ENCODE measurements around the gene THEMIS. TPM values are rescaled to one million over a fixed set of nuclear protein-coding genes. Genes with fewer than 3 reads are reported as not detected.
"Not testable (repeated sequence)": the region's sequence is repeated elsewhere in the genome, so short reads cannot be mapped to it uniquely, and the experiment has no call there.

The THEMIS gene
- total RNA-seq, 1 donor from 2014 or later, result 0.07 TPM

DNA sequence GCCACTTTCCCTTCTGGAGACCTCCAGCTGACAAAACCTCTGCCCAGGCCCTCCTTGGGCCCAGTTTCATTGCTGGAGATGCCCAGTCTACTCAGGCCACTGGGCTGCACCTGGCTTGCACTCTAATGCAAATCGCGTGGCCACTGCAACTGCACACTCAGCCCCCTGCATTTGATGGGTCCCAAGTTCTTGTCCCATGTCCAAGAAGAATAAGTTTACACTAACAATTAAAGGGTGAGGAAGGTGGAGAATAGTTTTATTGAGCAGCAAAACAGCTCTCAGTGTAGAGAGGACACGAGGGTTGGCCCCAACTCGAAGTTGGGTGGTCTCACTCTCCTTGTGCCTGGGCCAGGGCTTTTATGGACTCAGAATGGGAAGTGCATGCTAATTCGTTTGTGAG, 31.9 kb upstream of the THEMIS start:
- H3K9me3 Mint-ChIP-seq (ENCODE audit: unreplicated experiment), result peaks cover 7% of the 10 kb centered on the region
- no peak for FAIRE-seq
- H3K36me3 Mint-ChIP-seq (ENCODE audit: low read depth, unreplicated experiment), result no peaks in the 10 kb centered on the region
- H2AFZ ChIP-seq (ENCODE audit: low read depth, low read length), result no peak overlapping the region
- H3K27ac ChIP-seq (ENCODE audit: low read depth, low read length), result no peak overlapping the region
- H3K4me3 ChIP-seq (ENCODE audit: insufficient read depth, low read depth, low read length), result no peak overlapping the region
- no peaks in the 10 kb centered on the region for H3K27me3 Mint-ChIP-seq (ENCODE audit: low read depth, unreplicated experiment)
- no peaks in the 10 kb centered on the region for H4K20me1 ChIP-seq (ENCODE audit: insufficient read depth, low read length)
- no peak for DNase-seq (ENCODE audit: low read depth)
- no peaks in the 10 kb centered on the region for H3K36me3 ChIP-seq (ENCODE audit: insufficient read depth, low read length)
- H3K79me2 ChIP-seq (ENCODE audit: insufficient read depth, low read length), result no peaks in the 10 kb centered on the region
- H3K27me3 ChIP-seq (ENCODE audit: insufficient read depth, low read length), result no peaks in the 10 kb centered on the region
- H3K4me1 Mint-ChIP-seq (ENCODE audit: low read depth, unreplicated experiment), result no peaks in the 10 kb centered on the region
- TF ChIP-seq, protein P1, sequence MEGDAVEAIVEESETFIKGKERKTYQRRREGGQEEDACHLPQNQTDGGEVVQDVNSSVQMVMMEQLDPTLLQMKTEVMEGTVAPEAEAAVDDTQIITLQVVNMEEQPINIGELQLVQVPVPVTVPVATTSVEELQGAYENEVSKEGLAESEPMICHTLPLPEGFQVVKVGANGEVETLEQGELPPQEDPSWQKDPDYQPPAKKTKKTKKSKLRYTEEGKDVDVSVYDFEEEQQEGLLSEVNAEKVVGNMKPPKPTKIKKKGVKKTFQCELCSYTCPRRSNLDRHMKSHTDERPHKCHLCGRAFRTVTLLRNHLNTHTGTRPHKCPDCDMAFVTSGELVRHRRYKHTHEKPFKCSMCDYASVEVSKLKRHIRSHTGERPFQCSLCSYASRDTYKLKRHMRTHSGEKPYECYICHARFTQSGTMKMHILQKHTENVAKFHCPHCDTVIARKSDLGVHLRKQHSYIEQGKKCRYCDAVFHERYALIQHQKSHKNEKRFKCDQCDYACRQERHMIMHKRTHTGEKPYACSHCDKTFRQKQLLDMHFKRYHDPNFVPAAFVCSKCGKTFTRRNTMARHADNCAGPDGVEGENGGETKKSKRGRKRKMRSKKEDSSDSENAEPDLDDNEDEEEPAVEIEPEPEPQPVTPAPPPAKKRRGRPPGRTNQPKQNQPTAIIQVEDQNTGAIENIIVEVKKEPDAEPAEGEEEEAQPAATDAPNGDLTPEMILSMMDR (IDR thresholded peaks at IDR 0.05; ENCODE audit: insufficient read depth, low read depth, low read length), result no peak
- no peak for TF ChIP-seq EZH2 (IDR thresholded peaks at IDR 0.05; ENCODE audit: insufficient read depth, low read length)
- H3K4me1 ChIP-seq (ENCODE audit: insufficient read depth, low read length), result no peaks in the 10 kb centered on the region
- peaks cover 9% of the 10 kb centered on the region for H3K9me3 ChIP-seq (ENCODE audit: insufficient read depth, low read depth, low read length)
- H3K27ac Mint-ChIP-seq (ENCODE audit: unreplicated experiment), result no peak overlapping the region
- no peak overlapping the region for H3K9ac ChIP-seq (ENCODE audit: low read length)
- H3K4me2 ChIP-seq (ENCODE audit: low read length), result no peak overlapping the region
- no peak overlapping the region for H3K4me3 Mint-ChIP-seq (ENCODE audit: unreplicated experiment)

DNA sequence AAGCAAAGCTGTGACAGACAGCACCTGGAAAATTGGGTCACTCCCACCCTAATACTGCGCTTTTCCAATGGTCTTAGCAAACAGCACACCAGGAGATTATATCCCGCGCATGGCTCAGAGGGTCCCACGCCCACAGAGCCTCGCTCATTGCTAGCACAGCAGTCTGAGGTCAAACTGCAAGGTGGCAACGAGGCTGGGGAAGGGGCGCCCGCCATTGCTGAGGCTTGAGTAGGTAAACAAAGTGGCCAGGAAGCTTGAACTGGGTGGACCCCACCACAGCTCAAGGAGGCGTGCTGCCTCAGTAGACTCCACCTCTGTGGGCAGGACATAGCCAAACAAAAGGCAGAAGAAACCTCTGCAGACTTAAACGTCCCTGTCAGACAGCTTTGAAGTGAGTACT, 25.6 kb upstream of the THEMIS start:
- FAIRE-seq; H3K4me1 ChIP-seq (ENCODE audit: insufficient read depth, low read length); H3K9me3 Mint-ChIP-seq (ENCODE audit: unreplicated experiment); H3K9me3 ChIP-seq (ENCODE audit: insufficient read depth, low read depth, low read length); H3K27ac ChIP-seq (ENCODE audit: low read depth, low read length); H3K27ac Mint-ChIP-seq (ENCODE audit: unreplicated experiment); H2AFZ ChIP-seq (ENCODE audit: low read depth, low read length); H4K20me1 ChIP-seq (ENCODE audit: insufficient read depth, low read length); H3K79me2 ChIP-seq (ENCODE audit: insufficient read depth, low read length); H3K4me2 ChIP-seq (ENCODE audit: low read length); H3K4me3 ChIP-seq (ENCODE audit: insufficient read depth, low read depth, low read length); H3K4me3 Mint-ChIP-seq (ENCODE audit: unreplicated experiment); H3K4me1 Mint-ChIP-seq (ENCODE audit: low read depth, unreplicated experiment); H3K36me3 ChIP-seq (ENCODE audit: insufficient read depth, low read length); H3K27me3 ChIP-seq (ENCODE audit: insufficient read depth, low read length); H3K36me3 Mint-ChIP-seq (ENCODE audit: low read depth, unreplicated experiment); H3K9ac ChIP-seq (ENCODE audit: low read length); H3K27me3 Mint-ChIP-seq (ENCODE audit: low read depth, unreplicated experiment); DNase-seq (ENCODE audit: low read depth): not testable (repeated sequence)

DNA sequence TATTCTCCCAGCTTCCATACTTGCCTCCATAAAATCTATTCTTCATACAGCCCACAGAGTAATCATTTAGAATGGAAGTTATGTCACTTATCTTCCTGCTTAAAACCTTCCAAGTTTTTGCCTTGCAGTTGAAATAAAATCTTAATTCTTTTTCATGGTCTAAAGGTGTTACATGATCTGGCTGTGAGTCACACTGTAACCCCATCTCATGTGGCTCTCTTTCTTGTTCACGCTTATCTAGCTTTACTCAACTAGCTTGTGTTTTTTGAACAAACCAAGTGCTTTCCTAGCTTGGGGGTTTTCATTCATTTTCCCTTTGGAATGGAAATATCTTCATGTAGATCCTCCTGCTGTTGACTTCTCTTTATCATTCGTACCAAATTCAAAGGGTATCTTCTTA, 23.6 kb upstream of the THEMIS start:
- Histone ChIP-seq H3K27ac (ENCODE audit: low read depth, low read length) (no peak overlapping the region), H3K36me3 (ENCODE audit: insufficient read depth, low read length) (no peaks in the 10 kb centered on the region), H3K79me2 (ENCODE audit: insufficient read depth, low read length) (no peaks in the 10 kb centered on the region), H3K4me2 (ENCODE audit: low read length) (no peak overlapping the region), H3K4me3 (ENCODE audit: insufficient read depth, low read depth, low read length) (no peak overlapping the region), H2AFZ (ENCODE audit: low read depth, low read length) (no peak overlapping the region), H4K20me1 (ENCODE audit: insufficient read depth, low read length) (no peaks in the 10 kb centered on the region), H3K9me3 (ENCODE audit: insufficient read depth, low read depth, low read length) (no peaks in the 10 kb centered on the region), H3K4me1 (ENCODE audit: insufficient read depth, low read length) (no peaks in the 10 kb centered on the region), H3K9ac (ENCODE audit: low read length) (no peak overlapping the region), H3K27me3 (ENCODE audit: insufficient read depth, low read length) (no peaks in the 10 kb centered on the region)
- TF ChIP-seq, protein P1 (IDR thresholded peaks at IDR 0.05; ENCODE audit: insufficient read depth, low read depth, low read length), result no peak
- no peak for TF ChIP-seq EZH2 (IDR thresholded peaks at IDR 0.05; ENCODE audit: insufficient read depth, low read length)
- FAIRE-seq, result peak; percentile 66
- no peaks in the 10 kb centered on the region for H3K27me3 Mint-ChIP-seq (ENCODE audit: low read depth, unreplicated experiment)
- no peak overlapping the region for H3K4me3 Mint-ChIP-seq (ENCODE audit: unreplicated experiment)
- DNase-seq (ENCODE audit: low read depth), result peak; percentile 60
- H3K9me3 Mint-ChIP-seq (ENCODE audit: unreplicated experiment), result peaks cover 9% of the 10 kb centered on the region
- H3K4me1 Mint-ChIP-seq (ENCODE audit: low read depth, unreplicated experiment), result peaks cover 6% of the 10 kb centered on the region
- no peaks in the 10 kb centered on the region for H3K36me3 Mint-ChIP-seq (ENCODE audit: low read depth, unreplicated experiment)
- H3K27ac Mint-ChIP-seq (ENCODE audit: unreplicated experiment), result no peak overlapping the region

Data from astrocyte (in vitro differentiated cells and primary cell).